Adrenal gland (tissue), 5 donors: ENCODE results near the gene RASD1.

Experiments used
- POLR2A ChIP-seq, 2 donors: fragments of 450-650 bp; IDR thresholded peaks; one replicate each; pipeline ENCODE4 v1.6.1; 2017; ENCODE audit warnings: antibody characterized with exemption in 2 of 2, mild to moderate bottlenecking in 2 of 2, moderate library complexity in 1 of 2
- TF ChIP-seq, protein P1 (sequence below), 6 experiments: fragments of 450-650 bp in 4 of 6; fragments of 200-600 bp in 2 of 6; sonication (generic) in 1 of 6; IDR thresholded peaks; 1 replicate in 5 of 6; 2 replicates in 1 of 6; pipeline versions ENCODE4 v1.5.1 to v1.8.0; 2016 to 2021; ENCODE audit warnings: antibody characterized with exemption in 6 of 6, mild to moderate bottlenecking in 2 of 6, moderate library complexity in 1 of 6
- donor health status: DM: no; HTN: no; CAD: no.

DNA sequence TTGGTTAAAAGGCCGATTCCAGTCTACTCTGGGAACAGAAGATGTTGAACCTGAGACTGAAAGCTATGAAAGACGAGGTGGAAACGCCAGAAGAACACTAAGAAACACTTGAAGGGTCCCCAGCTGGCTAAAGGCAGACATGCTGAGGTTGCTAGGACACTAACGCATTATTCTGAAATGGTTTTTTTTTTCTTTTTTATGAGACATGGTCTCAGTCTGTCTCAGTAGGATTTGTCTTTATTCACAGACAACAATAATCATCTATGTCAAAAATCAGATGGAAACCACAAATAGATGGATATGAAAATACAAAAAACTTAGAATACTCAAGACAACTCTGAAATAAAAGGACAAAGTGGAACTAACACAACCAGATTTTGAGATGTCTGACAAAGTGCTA, 35.0 kb upstream of the RASD1 start:
- TF ChIP-seq, protein P1, sequence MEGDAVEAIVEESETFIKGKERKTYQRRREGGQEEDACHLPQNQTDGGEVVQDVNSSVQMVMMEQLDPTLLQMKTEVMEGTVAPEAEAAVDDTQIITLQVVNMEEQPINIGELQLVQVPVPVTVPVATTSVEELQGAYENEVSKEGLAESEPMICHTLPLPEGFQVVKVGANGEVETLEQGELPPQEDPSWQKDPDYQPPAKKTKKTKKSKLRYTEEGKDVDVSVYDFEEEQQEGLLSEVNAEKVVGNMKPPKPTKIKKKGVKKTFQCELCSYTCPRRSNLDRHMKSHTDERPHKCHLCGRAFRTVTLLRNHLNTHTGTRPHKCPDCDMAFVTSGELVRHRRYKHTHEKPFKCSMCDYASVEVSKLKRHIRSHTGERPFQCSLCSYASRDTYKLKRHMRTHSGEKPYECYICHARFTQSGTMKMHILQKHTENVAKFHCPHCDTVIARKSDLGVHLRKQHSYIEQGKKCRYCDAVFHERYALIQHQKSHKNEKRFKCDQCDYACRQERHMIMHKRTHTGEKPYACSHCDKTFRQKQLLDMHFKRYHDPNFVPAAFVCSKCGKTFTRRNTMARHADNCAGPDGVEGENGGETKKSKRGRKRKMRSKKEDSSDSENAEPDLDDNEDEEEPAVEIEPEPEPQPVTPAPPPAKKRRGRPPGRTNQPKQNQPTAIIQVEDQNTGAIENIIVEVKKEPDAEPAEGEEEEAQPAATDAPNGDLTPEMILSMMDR (IDR thresholded peaks at IDR 0.05): no peak
- TF ChIP-seq POLR2A (IDR thresholded peaks at IDR 0.05): no peak
